Activated CD8-positive, alpha-beta memory T cell treated with anti-CD3 and anti-CD28 coated beads, Interleukin-2, amount 10 ng/mL, durations not matched to agents 7 days and 5 days (primary cell): ENCODE measurements around the gene RNASE7. TPM values are rescaled to one million over a fixed set of nuclear protein-coding genes. Genes with fewer than 3 reads are reported as not detected.
"Not testable (repeated sequence)": the region's sequence is repeated elsewhere in the genome, so short reads cannot be mapped to it uniquely, and the experiment has no call there.

Experiments
- ATAC-seq: fragments of 150-1000 bp; cut with Tn5 transposase; one replicate; pipeline ENCODE4 v1.10.0; 2021; ENCODE audit warnings: moderate library complexity
- CTCF ChIA-PET: fragments of 350-600 bp; sonication (Branson Sonifier 250); formaldehyde crosslinking; loops from one replicate; lab custom pipeline; 2021; ENCODE audit warnings: antibody characterized with exemption; lab: Charles Lee
- DNase-seq: peaks from one replicate; pipeline ENCODE4 v3.0.0-alpha.2; 2020
- H3K27ac Mint-ChIP-seq: one replicate; pipeline ENCODE4 v1.8.0; 2021; ENCODE audit warnings: mild to moderate bottlenecking, mixed read lengths
- H3K27me3 Mint-ChIP-seq: one replicate; pipeline ENCODE4 v1.8.0; 2021; ENCODE audit warnings: mixed read lengths
- H3K36me3 Mint-ChIP-seq: one replicate; pipeline ENCODE4 v1.8.0; 2021; ENCODE audit warnings: mild to moderate bottlenecking, mixed read lengths
- H3K4me1 Mint-ChIP-seq: one replicate; pipeline ENCODE4 v1.8.0; 2021; ENCODE audit warnings: mixed read lengths
- H3K4me3 Mint-ChIP-seq: one replicate; pipeline ENCODE4 v1.8.0; 2021; ENCODE audit warnings: mild to moderate bottlenecking, moderate library complexity, mixed read lengths
- H3K9me3 Mint-ChIP-seq: one replicate; pipeline ENCODE4 v1.8.0; 2022; ENCODE audit warnings: low read depth, mixed read lengths
- total RNA-seq, 2 experiments: library from RNA; stranded (reverse); gene quantifications; one replicate each; pipeline ENCODE4 v1.2.3, GENCODE V29; 2021

RNASE7 gene
- total RNA-seq, 2 experiments from 2014 or later, result not detected

GRCh38 chr14:21039585-21040369, 2.4 kb upstream of the RNASE7 start:
- H3K27me3 Mint-ChIP-seq, result peaks cover 21% of the 10 kb centered on the region
- no peak overlapping the region for H3K4me3 Mint-ChIP-seq
- DNase-seq (no peak), ATAC-seq (peak; percentile 33)
- H3K36me3 Mint-ChIP-seq, result no peaks in the 10 kb centered on the region
- CTCF ChIA-PET, result interaction anchor here (1.0 to 4.0 kb wide), 9 partner anchors 14 to 343 kb away, joined by 3 to 96 read pairs (median 6); no protein-coding TSS in a partner anchor
- H3K4me1 Mint-ChIP-seq, result no peaks in the 10 kb centered on the region
- H3K27ac Mint-ChIP-seq, result no peak overlapping the region
- no peaks in the 10 kb centered on the region for H3K9me3 Mint-ChIP-seq

DNA sequence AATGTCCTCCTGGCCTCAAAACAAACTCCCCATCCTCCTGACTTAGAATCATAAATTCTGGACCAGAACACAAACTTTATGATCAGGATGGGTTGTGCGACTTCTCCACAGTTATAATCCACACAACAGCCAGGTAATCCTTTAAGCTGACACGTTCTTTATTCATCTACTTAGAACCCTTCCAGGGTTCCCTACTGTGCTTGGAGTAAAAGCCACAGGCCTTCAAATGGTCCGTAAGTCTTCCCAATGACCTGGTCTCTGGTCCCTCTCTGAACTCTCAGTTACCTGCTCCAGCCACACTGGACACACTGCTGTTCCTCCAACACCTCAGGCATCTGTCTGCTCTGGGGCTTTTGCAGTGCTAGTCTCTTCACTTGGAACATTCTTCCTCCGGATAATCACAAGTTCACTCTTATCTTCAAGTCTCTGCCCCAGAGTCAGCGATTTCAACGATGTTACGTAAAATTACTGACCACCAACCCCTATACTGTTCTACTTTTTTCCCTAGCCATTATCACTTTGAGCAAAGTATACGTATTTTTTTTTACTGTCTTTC, 1.7 kb upstream of the RNASE7 start:
- Mint-ChIP-seq H3K4me3 (no peak overlapping the region), H3K36me3 (no peaks in the 10 kb centered on the region), H3K27me3 (peaks cover 27% of the 10 kb centered on the region), H3K9me3 (no peaks in the 10 kb centered on the region), H3K4me1 (no peaks in the 10 kb centered on the region), H3K27ac (no peak overlapping the region)
- CTCF ChIA-PET, result interaction anchor here (1.0 to 4.0 kb wide), 8 partner anchors 14 to 344 kb away, joined by 3 to 96 read pairs (median 6); no protein-coding TSS in a partner anchor
- no peak for ATAC-seq
- DNase-seq, result no peak

DNA sequence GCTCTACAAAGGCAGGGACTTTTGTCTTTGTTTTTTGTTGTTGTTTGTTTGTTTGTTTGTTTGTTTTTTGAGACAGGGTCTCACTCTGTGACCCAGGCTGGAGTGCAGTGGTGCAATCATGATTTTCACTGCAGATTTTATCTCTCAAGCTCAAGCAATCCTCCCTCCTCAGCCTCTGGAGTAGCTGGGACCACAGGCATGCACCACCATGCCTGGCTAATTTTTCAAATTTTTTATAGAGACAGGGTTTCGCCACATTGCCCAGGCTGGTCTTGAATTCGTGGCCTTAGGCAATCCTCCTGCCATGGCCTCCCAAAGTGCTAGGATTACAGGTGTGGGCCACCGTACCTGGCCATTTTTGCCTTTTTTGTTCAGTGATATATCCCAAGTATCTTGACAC, 1.2 kb upstream of the RNASE7 start:
- not testable (repeated sequence) for H3K36me3 Mint-ChIP-seq, ATAC-seq, DNase-seq, H3K4me1 Mint-ChIP-seq, H3K4me3 Mint-ChIP-seq, H3K27ac Mint-ChIP-seq, H3K9me3 Mint-ChIP-seq
- peaks cover 30% of the 10 kb centered on the region for H3K27me3 Mint-ChIP-seq
- CTCF ChIA-PET, result interaction anchor here (1.2 to 4.0 kb wide), 5 partner anchors 19 to 344 kb away, joined by 4 to 96 read pairs (median 6); no protein-coding TSS in a partner anchor

GRCh38 chr14:21042918-21043317, 756 bp downstream of the RNASE7 start:
- DNase-seq (no peak), ATAC-seq (no peak)
- H3K9me3 Mint-ChIP-seq, result no peaks in the 10 kb centered on the region
- H3K36me3 Mint-ChIP-seq, result no peaks in the 10 kb centered on the region
- H3K27ac Mint-ChIP-seq, result no peak overlapping the region
- peaks cover 33% of the 10 kb centered on the region for H3K27me3 Mint-ChIP-seq
- no peaks in the 10 kb centered on the region for H3K4me1 Mint-ChIP-seq
- CTCF ChIA-PET, result interaction anchor here (1.4 to 1.9 kb wide), 3 partner anchors 28 to 72 kb away, joined by 4 to 6 read pairs (median 5); no protein-coding TSS in a partner anchor
- no peak overlapping the region for H3K4me3 Mint-ChIP-seq

- CTCF ChIA-PET, result interaction anchor here (1.3 to 1.9 kb wide), 5 partner anchors 18 to 73 kb away, joined by 3 to 6 read pairs (median 5); no protein-coding TSS in a partner anchor
- ATAC-seq, result no peak
Observed at GRCh38 chr14:21043387-21043973, 1.3 kb downstream of the RNASE7 start.

DNA sequence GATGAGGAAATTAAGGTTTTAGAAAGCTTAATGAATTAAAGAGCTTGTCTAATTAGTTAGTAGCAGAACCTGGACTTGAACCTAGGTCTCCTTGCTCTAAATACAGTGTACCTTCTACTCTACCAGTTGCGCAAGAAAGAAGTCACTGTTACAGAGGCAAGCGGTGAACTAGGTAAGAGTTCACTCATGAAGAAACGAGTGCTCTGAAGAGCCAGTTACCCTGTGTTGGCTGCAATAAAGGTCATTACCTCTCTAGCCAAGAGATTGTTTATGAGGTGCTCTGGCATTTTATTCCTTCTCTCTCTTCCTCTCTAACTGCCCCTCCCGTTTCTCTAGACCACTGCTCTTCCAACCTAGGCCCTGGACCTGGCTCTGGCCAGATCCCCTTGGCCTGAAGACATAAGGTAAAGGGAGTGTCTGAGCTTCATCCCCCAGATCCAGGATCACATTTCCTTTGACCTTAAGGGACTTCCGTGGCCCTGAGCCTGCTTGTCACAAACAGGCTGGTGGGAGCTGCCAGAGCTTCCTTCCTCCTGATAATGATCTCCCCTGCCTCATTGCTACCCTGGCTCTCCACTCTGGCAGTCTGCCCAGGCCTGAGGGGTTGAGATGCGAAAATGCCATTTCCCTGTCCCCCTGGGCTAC, 1.9 kb downstream of the RNASE7 start:
- ATAC-seq (no peak), DNase-seq (no peak)
- CTCF ChIA-PET, result interaction anchor here (1.3 to 1.9 kb wide), 5 partner anchors 18 to 73 kb away, joined by 3 to 6 read pairs (median 5); no protein-coding TSS in a partner anchor
- no peak overlapping the region for H3K27ac Mint-ChIP-seq
- no peaks in the 10 kb centered on the region for H3K36me3 Mint-ChIP-seq
- no peaks in the 10 kb centered on the region for H3K9me3 Mint-ChIP-seq
- H3K4me3 Mint-ChIP-seq, result no peak overlapping the region
- H3K27me3 Mint-ChIP-seq, result peaks cover 36% of the 10 kb centered on the region
- no peaks in the 10 kb centered on the region for H3K4me1 Mint-ChIP-seq

More at GRCh38 chr14:21043387-21043973, 1.3 kb downstream of the RNASE7 start:
- DNase-seq, result no peak
- H3K9me3 Mint-ChIP-seq, result no peaks in the 10 kb centered on the region
- no peak overlapping the region for H3K27ac Mint-ChIP-seq
- H3K4me1 Mint-ChIP-seq, result no peaks in the 10 kb centered on the region
- no peaks in the 10 kb centered on the region for H3K36me3 Mint-ChIP-seq
- no peak overlapping the region for H3K4me3 Mint-ChIP-seq
- peaks cover 34% of the 10 kb centered on the region for H3K27me3 Mint-ChIP-seq

- Mint-ChIP-seq H3K9me3 (no peaks in the 10 kb centered on the region), H3K27ac (no peak overlapping the region), H3K36me3 (no peaks in the 10 kb centered on the region), H3K4me1 (peaks cover 2% of the 10 kb centered on the region), H3K4me3 (no peak overlapping the region), H3K27me3 (peaks cover 36% of the 10 kb centered on the region)
- CTCF ChIA-PET, result interaction anchor here (1.1 to 4.3 kb wide), 7 partner anchors 9 to 76 kb away, joined by 3 to 21 read pairs (median 6); no protein-coding TSS in a partner anchor
- DNase-seq, result no peak
- no peak for ATAC-seq
Observed at GRCh38 chr14:21047378-21047781, 5.2 kb downstream of the RNASE7 start.

DNA sequence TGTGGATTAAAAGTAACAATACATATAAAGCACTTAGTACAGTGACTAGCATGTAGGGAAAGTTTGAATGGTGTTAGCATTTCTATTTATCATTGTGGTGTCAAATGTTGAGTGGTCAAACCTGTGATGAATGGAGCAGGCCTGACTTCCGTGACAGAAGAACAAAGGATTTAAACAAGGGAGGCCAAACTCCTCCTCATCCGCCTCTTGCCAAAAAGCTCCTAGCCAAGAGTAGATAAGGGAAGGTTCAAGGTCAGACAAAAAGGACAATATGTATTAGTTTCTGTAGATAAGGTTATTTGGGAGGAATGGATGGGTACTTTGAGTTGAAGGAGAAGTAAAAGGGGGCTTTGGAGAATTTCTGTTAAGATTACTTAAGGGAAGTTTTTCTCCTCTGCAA, 6.5 kb downstream of the RNASE7 start:
- Mint-ChIP-seq H3K27ac (no peak overlapping the region), H3K9me3 (no peaks in the 10 kb centered on the region), H3K4me1 (peaks cover 2% of the 10 kb centered on the region), H3K36me3 (no peaks in the 10 kb centered on the region), H3K4me3 (no peak overlapping the region), H3K27me3 (peaks cover 29% of the 10 kb centered on the region)
- CTCF ChIA-PET, result interaction anchor here (1.1 to 4.3 kb wide), 5 partner anchors 8 to 56 kb away, joined by 3 to 21 read pairs (median 6); no protein-coding TSS in a partner anchor
- DNase-seq (no peak), ATAC-seq (no peak)

GRCh38 chr14:21049271-21049673, 7.1 kb downstream of the RNASE7 start:
- Mint-ChIP-seq H3K36me3 (no peaks in the 10 kb centered on the region), H3K27me3 (peaks cover 29% of the 10 kb centered on the region), H3K4me1 (peaks cover 7% of the 10 kb centered on the region), H3K27ac (no peak overlapping the region), H3K9me3 (no peaks in the 10 kb centered on the region), H3K4me3 (no peak overlapping the region)
- DNase-seq (no peak), ATAC-seq (no peak)
- CTCF ChIA-PET, result interaction anchor here (4.3 kb wide), 1 partner anchor 19 kb away, joined by 16 read pairs; no protein-coding TSS in a partner anchor

GRCh38 chr14:21050597-21050996, 8.4 kb downstream of the RNASE7 start:
- ATAC-seq (no peak), DNase-seq (no peak)
- Mint-ChIP-seq H3K4me3 (no peak overlapping the region), H3K27ac (no peak overlapping the region), H3K9me3 (no peaks in the 10 kb centered on the region), H3K4me1 (peaks cover 7% of the 10 kb centered on the region), H3K27me3 (peaks cover 17% of the 10 kb centered on the region), H3K36me3 (no peaks in the 10 kb centered on the region)
- CTCF ChIA-PET, result interaction anchor here (1.4 to 1.7 kb wide), 2 partner anchors 36 to 42 kb away, joined by 3 to 4 read pairs; no protein-coding TSS in a partner anchor

GRCh38 chr14:21053184-21054122, 11.3 kb downstream of the RNASE7 start:
- CTCF ChIA-PET, result interaction anchor here (0.8 to 1.5 kb wide), 3 partner anchors 15 to 50 kb away, joined by 3 to 5 read pairs (median 4); no protein-coding TSS in a partner anchor
- no peak for DNase-seq
- Mint-ChIP-seq H3K9me3 (no peaks in the 10 kb centered on the region), H3K27me3 (peaks cover 5% of the 10 kb centered on the region), H3K4me3 (no peak overlapping the region), H3K36me3 (no peaks in the 10 kb centered on the region), H3K27ac (no peak overlapping the region), H3K4me1 (peaks cover 12% of the 10 kb centered on the region)
- ATAC-seq, result no peak
